MG63 (cell line): ENCODE data around the gene PRAC1. TPM values are rescaled to one million over a fixed set of nuclear protein-coding genes. Genes with fewer than 3 reads are reported as not detected.
"Not testable (repeated sequence)": the region's sequence is repeated elsewhere in the genome, so short reads cannot be mapped to it uniquely, and the experiment has no call there.

Experiments
- DNase-seq: peaks from one replicate; pipeline ENCODE4 v3.0.0-alpha.2; 2020
- H3K27me3 ChIP-seq: fragments of 250-450 bp; sonication (Bioruptor Pico); 2 replicates; pipeline ENCODE4 v1.5.1; 2020; ENCODE audit warnings: mild to moderate bottlenecking, moderate library complexity
- H3K36me3 ChIP-seq: fragments of 250-450 bp; sonication (Bioruptor Pico); 2 replicates; pipeline ENCODE4 v1.5.1; 2020; ENCODE audit warnings: mild to moderate bottlenecking, moderate library complexity
- H3K4me3 ChIP-seq: fragments of 250-450 bp; sonication (Bioruptor Pico); 2 replicates; pipeline ENCODE4 v1.5.1; 2020; ENCODE audit warnings: mild to moderate bottlenecking, moderate library complexity
- H3K9me3 ChIP-seq: fragments of 250-450 bp; sonication (Bioruptor Pico); 2 replicates; pipeline ENCODE4 v1.5.1; 2020; ENCODE audit warnings: mild to moderate bottlenecking, moderate library complexity
- total RNA-seq: library from RNA; depleted of rRNA; stranded (reverse); fragments of >200 nt; shearing (Covaris generic); gene quantifications from 2 replicates; pipeline ENCODE4 v1.2.3, GENCODE V29; 2014; ENCODE audit warnings: low replicate concordance

The PRAC1 gene
- total RNA-seq, 1 experiment from 2014 or later = not detected

GRCh38 chr17:48720266-48721008, 1.9 kb downstream of the PRAC1 start:
- Histone ChIP-seq H3K27me3 (no peaks in the 10 kb centered on the region), H3K4me3 (peak overlapping the region; percentile 54), H3K9me3 (no peaks in the 10 kb centered on the region), H3K36me3 (no peaks in the 10 kb centered on the region; the same call in 1 of the 2 replicates)
- DNase-seq = no peak

- Histone ChIP-seq H3K36me3 (no peaks in the 10 kb centered on the region; the same call in 1 of the 2 replicates), H3K27me3 (no peaks in the 10 kb centered on the region), H3K9me3 (no peaks in the 10 kb centered on the region), H3K4me3 (peak overlapping the region; percentile 54)
- DNase-seq = peak; percentile 89
These were observed 2.6 kb downstream of the PRAC1 start for GRCh38 chr17:48719642-48720265.

GRCh38 chr17:48718761-48719641, 3.3 kb downstream of the PRAC1 start:
- Histone ChIP-seq H3K9me3 (no peaks in the 10 kb centered on the region), H3K27me3 (no peaks in the 10 kb centered on the region), H3K36me3 (no peaks in the 10 kb centered on the region; the same call in 1 of the 2 replicates), H3K4me3 (peak overlapping the region; percentile 54)
- peak; percentile 60 for DNase-seq

GRCh38 chr17:48718227-48718760, 4.0 kb downstream of the PRAC1 start:
- no peaks in the 10 kb centered on the region for H3K27me3 ChIP-seq
- peak; percentile 68 for DNase-seq
- H3K9me3 ChIP-seq = no peaks in the 10 kb centered on the region
- peak overlapping the region; percentile 54 for H3K4me3 ChIP-seq
- no peaks in the 10 kb centered on the region; the same call in 1 of the 2 replicates for H3K36me3 ChIP-seq

- no peaks in the 10 kb centered on the region for H3K27me3 ChIP-seq
- H3K4me3 ChIP-seq = peak overlapping the region; percentile 54
- DNase-seq = no peak
- no peaks in the 10 kb centered on the region for H3K9me3 ChIP-seq
- H3K36me3 ChIP-seq = no peaks in the 10 kb centered on the region
These were observed 4.7 kb downstream of the PRAC1 start for GRCh38 chr17:48717367-48718226.

GRCh38 chr17:48716549-48716948, 5.8 kb downstream of the PRAC1 start:
- not testable (repeated sequence) for H3K27me3 ChIP-seq, H3K36me3 ChIP-seq, DNase-seq, H3K9me3 ChIP-seq, H3K4me3 ChIP-seq

- DNase-seq = peak; percentile 33
- Histone ChIP-seq H3K36me3 (no peaks in the 10 kb centered on the region), H3K9me3 (no peaks in the 10 kb centered on the region), H3K27me3 (no peaks in the 10 kb centered on the region), H3K4me3 (no peak overlapping the region)
These were observed 6.6 kb downstream of the PRAC1 start for GRCh38 chr17:48715496-48716399.

- H3K9me3 ChIP-seq = no peaks in the 10 kb centered on the region
- H3K4me3 ChIP-seq = no peak overlapping the region
- no peaks in the 10 kb centered on the region for H3K36me3 ChIP-seq
- no peak for DNase-seq
- no peaks in the 10 kb centered on the region for H3K27me3 ChIP-seq
These were observed 11.2 kb downstream of the PRAC1 start for GRCh38 chr17:48711128-48711527.

- Histone ChIP-seq H3K4me3 (no peak overlapping the region), H3K36me3 (no peaks in the 10 kb centered on the region), H3K9me3 (no peaks in the 10 kb centered on the region), H3K27me3 (no peaks in the 10 kb centered on the region; the same call in 1 of the 2 replicates)
- no peak for DNase-seq
These were observed 17.7 kb downstream of the PRAC1 start for GRCh38 chr17:48704361-48705248.

- Histone ChIP-seq H3K36me3 (no peaks in the 10 kb centered on the region), H3K4me3 (no peak overlapping the region), H3K9me3 (no peaks in the 10 kb centered on the region), H3K27me3 (no peaks in the 10 kb centered on the region; the same call in 1 of the 2 replicates)
- no peak for DNase-seq
These were observed 20.3 kb downstream of the PRAC1 start for GRCh38 chr17:48701864-48702532.

GRCh38 chr17:48693178-48693577, 29.1 kb downstream of the PRAC1 start:
- H3K27me3 ChIP-seq = no peaks in the 10 kb centered on the region
- H3K9me3 ChIP-seq = no peaks in the 10 kb centered on the region; the same call in 1 of the 2 replicates

GRCh38 chr17:48692049-48692448, 30.3 kb downstream of the PRAC1 start:
- Histone ChIP-seq H3K27me3 (no peaks in the 10 kb centered on the region), H3K36me3 (no peaks in the 10 kb centered on the region), H3K9me3 (no peaks in the 10 kb centered on the region; the same call in 1 of the 2 replicates), H3K4me3 (no peak overlapping the region)
- DNase-seq = no peak

More at GRCh38 chr17:48693178-48693577, 29.1 kb downstream of the PRAC1 start:
- DNase-seq = no peak
- Histone ChIP-seq H3K36me3 (no peaks in the 10 kb centered on the region), H3K4me3 (no peak overlapping the region)

GRCh38 chr17:48690655-48691054, 31.7 kb downstream of the PRAC1 start:
- Histone ChIP-seq H3K27me3 (no peaks in the 10 kb centered on the region), H3K4me3 (no peak overlapping the region), H3K36me3 (no peaks in the 10 kb centered on the region), H3K9me3 (no peaks in the 10 kb centered on the region; the same call in 1 of the 2 replicates)
- DNase-seq = no peak

GRCh38 chr17:48681609-48682008, 40.7 kb downstream of the PRAC1 start:
- no peak for DNase-seq
- no peaks in the 10 kb centered on the region for H3K9me3 ChIP-seq
- no peaks in the 10 kb centered on the region for H3K36me3 ChIP-seq
- no peak overlapping the region for H3K4me3 ChIP-seq
- no peaks in the 10 kb centered on the region for H3K27me3 ChIP-seq
